Breast epithelium (tissue), 3 donors: ENCODE results near the gene GPHB5.
"Not testable (repeated sequence)": the region's sequence is repeated elsewhere in the genome, so short reads cannot be mapped to it uniquely, and the experiment has no call there.

ENCODE experiments used
- POLR2A ChIP-seq: fragments of 450-650 bp; IDR thresholded peaks from one replicate; pipeline ENCODE4 v1.6.1; 2016; ENCODE audit warnings: antibody characterized with exemption, mild to moderate bottlenecking, moderate library complexity
- POLR2AphosphoS5 ChIP-seq, 3 donors: sonication (generic); formaldehyde crosslinking; IDR thresholded peaks; one replicate each; pipeline ENCODE4 v1.6.1; 2017; ENCODE audit warnings: antibody characterized with exemption in 3 of 3
- TF ChIP-seq, protein P1 (sequence below), 3 donors: fragments of 450-650 bp; IDR thresholded peaks; one replicate each; pipeline ENCODE4 v1.5.1; 2016 to 2017; ENCODE audit warnings: antibody characterized with exemption in 3 of 3, mild to moderate bottlenecking in 3 of 3, moderate library complexity in 3 of 3

DNA sequence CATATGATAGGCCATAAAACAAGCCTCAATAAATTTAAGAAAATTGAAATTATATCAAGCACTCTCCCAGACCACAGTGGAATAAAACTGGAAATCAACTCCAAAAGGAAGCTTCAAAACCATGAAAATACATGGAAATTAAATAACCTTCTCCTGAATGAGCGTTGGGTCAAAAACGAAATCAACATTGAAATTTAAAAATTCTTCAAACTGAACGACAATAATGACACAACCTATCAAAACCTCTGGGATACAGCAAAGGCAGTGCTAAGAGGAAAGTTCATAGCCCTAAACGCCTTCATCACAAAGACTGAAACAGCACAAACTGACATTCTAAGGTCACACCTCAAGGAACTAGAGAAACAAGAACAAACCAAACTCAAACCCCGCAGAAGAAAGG, 14.3 kb downstream of the GPHB5 start:
- TF ChIP-seq POLR2A; POLR2AphosphoS5 (IDR thresholded peaks at IDR 0.05): not testable (repeated sequence)
- TF ChIP-seq, protein P1, sequence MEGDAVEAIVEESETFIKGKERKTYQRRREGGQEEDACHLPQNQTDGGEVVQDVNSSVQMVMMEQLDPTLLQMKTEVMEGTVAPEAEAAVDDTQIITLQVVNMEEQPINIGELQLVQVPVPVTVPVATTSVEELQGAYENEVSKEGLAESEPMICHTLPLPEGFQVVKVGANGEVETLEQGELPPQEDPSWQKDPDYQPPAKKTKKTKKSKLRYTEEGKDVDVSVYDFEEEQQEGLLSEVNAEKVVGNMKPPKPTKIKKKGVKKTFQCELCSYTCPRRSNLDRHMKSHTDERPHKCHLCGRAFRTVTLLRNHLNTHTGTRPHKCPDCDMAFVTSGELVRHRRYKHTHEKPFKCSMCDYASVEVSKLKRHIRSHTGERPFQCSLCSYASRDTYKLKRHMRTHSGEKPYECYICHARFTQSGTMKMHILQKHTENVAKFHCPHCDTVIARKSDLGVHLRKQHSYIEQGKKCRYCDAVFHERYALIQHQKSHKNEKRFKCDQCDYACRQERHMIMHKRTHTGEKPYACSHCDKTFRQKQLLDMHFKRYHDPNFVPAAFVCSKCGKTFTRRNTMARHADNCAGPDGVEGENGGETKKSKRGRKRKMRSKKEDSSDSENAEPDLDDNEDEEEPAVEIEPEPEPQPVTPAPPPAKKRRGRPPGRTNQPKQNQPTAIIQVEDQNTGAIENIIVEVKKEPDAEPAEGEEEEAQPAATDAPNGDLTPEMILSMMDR (IDR thresholded peaks at IDR 0.05), result not testable (repeated sequence)
